Measurements from ENCODE around the gene BTAF1.
"Not testable (repeated sequence)": the region's sequence is repeated elsewhere in the genome, so short reads cannot be mapped to it uniquely, and the experiment has no call there.

BTAF1 gene

DNA sequence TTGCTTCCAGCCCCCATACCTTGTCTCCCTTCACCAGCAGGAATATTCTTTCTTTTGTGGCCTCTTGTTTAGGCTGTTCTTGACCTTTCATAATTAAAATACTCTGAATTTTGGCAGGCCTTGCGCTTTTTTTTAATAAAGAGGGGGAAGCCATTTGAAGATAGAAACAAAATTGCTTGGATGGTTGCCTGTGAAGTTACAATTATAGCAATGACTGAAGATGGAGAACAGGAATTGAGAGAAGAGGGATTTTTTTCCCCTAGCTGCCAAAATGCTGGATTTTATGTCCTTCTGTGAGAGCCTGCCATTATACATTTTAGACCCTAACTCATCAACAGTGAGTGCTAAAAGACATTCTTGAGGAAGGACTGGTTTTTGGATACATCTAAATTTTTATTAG is 39.0 kb upstream of the BTAF1 start:
- TF ChIP-seq, protein P1, sequence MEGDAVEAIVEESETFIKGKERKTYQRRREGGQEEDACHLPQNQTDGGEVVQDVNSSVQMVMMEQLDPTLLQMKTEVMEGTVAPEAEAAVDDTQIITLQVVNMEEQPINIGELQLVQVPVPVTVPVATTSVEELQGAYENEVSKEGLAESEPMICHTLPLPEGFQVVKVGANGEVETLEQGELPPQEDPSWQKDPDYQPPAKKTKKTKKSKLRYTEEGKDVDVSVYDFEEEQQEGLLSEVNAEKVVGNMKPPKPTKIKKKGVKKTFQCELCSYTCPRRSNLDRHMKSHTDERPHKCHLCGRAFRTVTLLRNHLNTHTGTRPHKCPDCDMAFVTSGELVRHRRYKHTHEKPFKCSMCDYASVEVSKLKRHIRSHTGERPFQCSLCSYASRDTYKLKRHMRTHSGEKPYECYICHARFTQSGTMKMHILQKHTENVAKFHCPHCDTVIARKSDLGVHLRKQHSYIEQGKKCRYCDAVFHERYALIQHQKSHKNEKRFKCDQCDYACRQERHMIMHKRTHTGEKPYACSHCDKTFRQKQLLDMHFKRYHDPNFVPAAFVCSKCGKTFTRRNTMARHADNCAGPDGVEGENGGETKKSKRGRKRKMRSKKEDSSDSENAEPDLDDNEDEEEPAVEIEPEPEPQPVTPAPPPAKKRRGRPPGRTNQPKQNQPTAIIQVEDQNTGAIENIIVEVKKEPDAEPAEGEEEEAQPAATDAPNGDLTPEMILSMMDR (IDR thresholded peaks at IDR 0.05; ENCODE audit: borderline replicate concordance, insufficient read depth, low read depth, low read length): no peak
- H3K4me3 ChIP-seq (ENCODE audit: low read depth, low read length): no peak overlapping the region

DNA sequence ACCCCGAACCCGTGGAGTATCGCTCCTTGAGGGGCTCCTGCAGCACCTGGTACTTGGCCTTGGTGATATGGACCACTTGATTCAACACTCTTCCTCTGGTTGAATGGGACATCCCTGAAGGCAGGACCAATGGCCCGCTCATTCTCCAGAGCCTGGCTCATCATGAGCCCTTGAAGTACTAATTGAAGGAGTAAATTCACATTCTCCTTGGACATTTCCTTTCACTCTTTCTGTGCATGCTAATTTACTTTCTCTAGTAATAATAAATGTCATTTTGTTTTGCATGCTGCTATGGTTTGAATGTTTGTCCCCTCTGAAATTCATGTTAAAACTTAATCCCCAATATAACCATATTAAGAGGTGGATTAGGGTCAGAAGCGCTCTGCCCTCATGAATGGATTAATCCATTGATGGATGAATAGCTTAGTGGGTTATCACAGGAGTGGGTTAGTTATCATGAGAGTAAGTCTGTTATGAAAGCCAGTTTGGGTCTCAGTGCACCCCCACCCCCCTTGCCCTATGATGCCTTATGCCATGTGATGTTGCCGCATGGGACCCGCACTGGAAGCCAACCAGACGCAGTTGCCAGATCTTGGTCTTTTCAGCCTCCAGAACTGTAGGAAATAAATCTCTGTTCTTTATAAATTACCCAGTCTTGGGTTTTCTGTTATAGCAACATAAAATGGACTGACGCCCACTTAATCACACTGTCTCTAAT is 38.0 kb upstream of the BTAF1 start:
- TF ChIP-seq, protein P1 (IDR thresholded peaks at IDR 0.05; ENCODE audit: borderline replicate concordance, insufficient read depth, low read depth, low read length): no peak
- no peak overlapping the region for H3K4me3 ChIP-seq (ENCODE audit: low read depth, low read length)

DNA sequence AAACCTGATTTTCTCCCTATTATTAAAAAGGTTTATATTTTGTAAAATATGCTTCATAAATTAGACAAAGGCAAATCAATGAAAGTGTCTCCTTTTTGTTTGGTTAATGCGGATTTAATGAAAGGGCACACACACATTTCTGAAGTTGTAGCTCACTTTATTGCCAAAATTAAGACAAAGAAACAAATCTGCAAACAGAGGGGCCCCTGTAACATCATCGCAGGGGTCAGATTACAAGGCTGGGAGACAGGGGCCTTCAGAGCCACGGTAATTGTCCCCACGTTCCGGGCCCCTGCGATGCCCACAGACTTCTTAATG is 36.7 kb upstream of the BTAF1 start:
- TF ChIP-seq, protein P1 (IDR thresholded peaks at IDR 0.05; ENCODE audit: borderline replicate concordance, insufficient read depth, low read depth, low read length): no peak
- H3K4me3 ChIP-seq (ENCODE audit: low read depth, low read length): no peak overlapping the region

DNA sequence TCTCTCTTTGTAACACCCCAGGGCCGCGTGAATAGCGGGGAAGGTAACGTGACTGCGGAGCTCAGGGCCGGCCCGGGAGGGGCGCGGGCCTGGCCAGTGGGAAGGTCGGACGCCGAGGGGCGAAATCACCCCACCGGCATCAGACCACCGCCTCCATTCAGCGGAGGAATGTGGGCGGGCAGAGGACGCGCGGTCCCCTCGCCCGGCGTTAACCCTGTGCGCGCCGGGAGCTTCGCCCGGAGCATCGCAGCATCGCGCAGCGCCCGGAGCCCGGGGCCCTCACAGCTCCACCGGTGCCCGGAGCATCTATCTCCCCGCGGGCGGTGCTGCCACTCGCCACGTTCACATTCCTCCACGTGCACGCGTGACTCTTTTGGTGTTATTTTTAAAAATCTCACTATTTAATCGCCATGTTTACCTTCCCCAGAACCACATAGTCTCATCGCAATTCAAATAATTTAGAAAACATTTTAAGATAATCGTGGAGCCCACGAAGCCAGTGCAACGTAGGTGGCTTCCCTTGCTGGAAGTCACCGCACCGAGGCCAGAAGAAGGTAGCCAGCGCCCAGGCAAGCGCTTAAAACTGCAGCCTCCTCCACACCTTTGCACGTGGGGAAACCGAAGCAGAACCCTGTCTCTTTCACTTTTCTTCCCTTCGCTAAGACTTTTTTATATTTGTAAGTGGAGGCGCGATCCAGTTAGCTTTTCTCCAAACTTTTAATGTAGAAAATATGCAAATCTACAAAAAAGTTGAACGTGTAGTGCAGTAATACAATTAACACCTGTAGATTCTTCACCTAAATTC is 36.1 kb upstream of the BTAF1 start:
- TF ChIP-seq, protein P1 (IDR thresholded peaks at IDR 0.05; ENCODE audit: borderline replicate concordance, insufficient read depth, low read depth, low read length): no peak
- peak overlapping the region; percentile 19 for H3K4me3 ChIP-seq (ENCODE audit: low read depth, low read length)

DNA sequence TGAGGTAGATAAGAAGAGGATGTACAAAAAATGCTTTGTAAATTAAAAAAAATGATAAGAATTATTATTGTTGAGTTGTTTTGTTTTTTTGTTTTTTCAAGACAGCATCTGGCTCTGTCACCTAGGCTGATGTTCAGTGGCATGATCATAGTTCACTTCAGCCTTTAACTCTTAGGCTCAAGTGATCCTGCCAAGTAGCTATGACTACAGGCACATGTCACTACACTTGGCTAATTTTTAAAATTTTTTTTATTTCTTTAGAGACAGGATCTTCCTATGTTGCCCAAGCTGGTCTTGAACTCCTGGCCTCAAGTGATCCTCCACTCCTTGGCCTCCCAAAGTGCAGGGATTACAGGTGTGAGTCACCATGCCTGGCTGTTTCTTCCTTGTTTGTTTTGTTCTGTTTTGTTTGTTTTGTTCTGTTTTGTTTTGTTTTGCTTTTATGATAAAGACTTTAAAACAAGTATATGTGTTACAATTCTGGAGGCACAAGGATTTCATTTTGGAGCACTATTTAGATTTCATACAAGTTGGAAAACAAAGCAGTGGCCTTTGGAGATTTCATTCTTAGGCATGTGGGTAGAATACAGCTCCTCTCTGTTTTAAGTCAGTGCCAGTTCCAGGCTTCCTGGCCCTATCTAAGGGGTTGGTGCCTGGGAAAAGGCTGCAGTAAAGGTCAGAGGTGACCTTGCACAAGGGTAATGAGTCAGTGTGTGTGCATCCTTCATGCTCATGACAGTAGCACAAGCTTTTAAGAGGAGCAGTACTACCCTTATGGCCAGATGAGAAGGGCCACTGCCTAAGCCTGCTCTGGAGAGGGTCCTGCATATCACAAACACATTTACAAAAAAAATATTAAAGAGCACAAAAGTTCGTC is 32.2 kb upstream of the BTAF1 start:
- TF ChIP-seq, protein P1 (IDR thresholded peaks at IDR 0.05; ENCODE audit: borderline replicate concordance, insufficient read depth, low read depth, low read length): no peak
- H3K4me3 ChIP-seq (ENCODE audit: low read depth, low read length): no peak overlapping the region

DNA sequence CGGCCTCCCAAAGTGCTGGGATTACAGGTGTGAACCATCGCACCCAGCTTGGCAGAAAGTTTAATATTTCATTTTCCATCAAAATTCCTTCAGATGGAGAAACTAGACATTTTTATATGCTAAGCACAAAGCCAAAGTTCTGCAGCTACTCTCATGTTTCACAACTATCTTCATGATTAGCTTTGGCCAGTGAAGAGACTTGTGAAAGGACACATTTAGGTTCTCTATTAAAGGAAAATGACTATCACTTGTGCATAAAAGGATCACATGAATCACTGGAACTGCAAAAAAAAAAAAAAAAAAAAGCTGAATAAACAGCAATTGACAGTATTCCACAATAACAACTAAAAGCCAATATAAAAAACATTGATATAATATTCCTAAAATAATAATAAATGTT is 30.5 kb upstream of the BTAF1 start:
- TF ChIP-seq, protein P1 (IDR thresholded peaks at IDR 0.05; ENCODE audit: borderline replicate concordance, insufficient read depth, low read depth, low read length): no peak
- H3K4me3 ChIP-seq (ENCODE audit: low read depth, low read length): no peak overlapping the region

DNA sequence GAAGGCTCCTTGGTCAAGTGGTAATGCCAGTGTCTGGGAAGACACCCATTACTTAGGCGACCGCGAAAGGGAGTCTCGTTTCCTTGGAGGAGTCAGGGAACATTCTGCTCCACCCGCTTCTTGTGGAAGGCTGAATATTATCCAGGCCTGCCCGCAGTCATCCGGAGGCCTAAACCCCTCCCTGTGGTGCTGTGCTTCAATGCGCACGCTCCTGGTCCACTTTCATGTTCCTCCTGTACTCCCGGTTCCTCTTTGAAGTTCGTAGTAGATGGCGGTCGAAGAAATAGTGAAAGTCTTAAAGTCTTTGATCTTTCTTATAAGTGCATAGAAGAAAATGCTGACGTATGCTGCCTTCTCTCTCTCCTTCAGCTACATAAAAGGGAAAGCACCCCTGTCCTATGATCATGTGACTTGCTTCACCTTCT is 29.3 kb upstream of the BTAF1 start:
- not testable (repeated sequence) for H3K4me3 ChIP-seq (ENCODE audit: low read depth, low read length)
